Activated CD4-positive, alpha-beta T cell treated with anti-CD3 and anti-CD28 coated beads, Interleukin-2, Interleukin-4, amounts not matched to agents 100 ng/mL and 50 ng/mL, durations not matched to agents 16 hours and 8 hours (primary cell): ENCODE results near the gene PPP1R1B.

Source experiments
- DNase-seq: peaks from one replicate; pipeline ENCODE4 v3.0.0-alpha.2; 2020; ENCODE audit warnings: low spot score

The PPP1R1B gene

GRCh38 chr17:39615434-39615833 lies 11.3 kb upstream of the PPP1R1B start:
- DNase-seq: no peak

- DNase-seq: no peak
Measured at GRCh38 chr17:39617100-39617445, 9.7 kb upstream of the PPP1R1B start.

GRCh38 chr17:39617446-39618245 lies 9.1 kb upstream of the PPP1R1B start:
- peak; percentile 48 for DNase-seq

- DNase-seq: no peak
Measured at GRCh38 chr17:39618246-39618913, 8.4 kb upstream of the PPP1R1B start.

- no peak for DNase-seq
Measured at GRCh38 chr17:39618956-39619785, 7.6 kb upstream of the PPP1R1B start.

- DNase-seq: no peak
Measured at GRCh38 chr17:39619786-39620101, 7.0 kb upstream of the PPP1R1B start.

- peak; percentile 88 for DNase-seq
Measured at GRCh38 chr17:39621523-39622379, 5.0 kb upstream of the PPP1R1B start.

GRCh38 chr17:39622380-39623006 lies 4.3 kb upstream of the PPP1R1B start:
- DNase-seq: peak; percentile 88

- DNase-seq: peak; percentile 92
Measured at GRCh38 chr17:39623356-39623950, 3.3 kb upstream of the PPP1R1B start.

GRCh38 chr17:39624313-39624712 lies 2.4 kb upstream of the PPP1R1B start:
- no peak for DNase-seq

- no peak for DNase-seq
Measured at GRCh38 chr17:39625198-39625785, 1.5 kb upstream of the PPP1R1B start.

GRCh38 chr17:39627047-39627711 lies 427 bp downstream of the PPP1R1B start:
- DNase-seq: no peak

GRCh38 chr17:39627712-39628516 lies 1.2 kb downstream of the PPP1R1B start:
- no peak for DNase-seq

- DNase-seq: no peak
Measured at GRCh38 chr17:39628655-39629493, 2.1 kb downstream of the PPP1R1B start.

- DNase-seq: no peak
Measured at GRCh38 chr17:39629494-39629880, 2.7 kb downstream of the PPP1R1B start.

- DNase-seq: no peak
Measured at GRCh38 chr17:39629898-39630297, 3.1 kb downstream of the PPP1R1B start.

- DNase-seq: no peak
Measured at GRCh38 chr17:39631403-39631802, 4.7 kb downstream of the PPP1R1B start.
